ENCODE measurements around the gene CAPNS1.

CAPNS1 gene

DNA sequence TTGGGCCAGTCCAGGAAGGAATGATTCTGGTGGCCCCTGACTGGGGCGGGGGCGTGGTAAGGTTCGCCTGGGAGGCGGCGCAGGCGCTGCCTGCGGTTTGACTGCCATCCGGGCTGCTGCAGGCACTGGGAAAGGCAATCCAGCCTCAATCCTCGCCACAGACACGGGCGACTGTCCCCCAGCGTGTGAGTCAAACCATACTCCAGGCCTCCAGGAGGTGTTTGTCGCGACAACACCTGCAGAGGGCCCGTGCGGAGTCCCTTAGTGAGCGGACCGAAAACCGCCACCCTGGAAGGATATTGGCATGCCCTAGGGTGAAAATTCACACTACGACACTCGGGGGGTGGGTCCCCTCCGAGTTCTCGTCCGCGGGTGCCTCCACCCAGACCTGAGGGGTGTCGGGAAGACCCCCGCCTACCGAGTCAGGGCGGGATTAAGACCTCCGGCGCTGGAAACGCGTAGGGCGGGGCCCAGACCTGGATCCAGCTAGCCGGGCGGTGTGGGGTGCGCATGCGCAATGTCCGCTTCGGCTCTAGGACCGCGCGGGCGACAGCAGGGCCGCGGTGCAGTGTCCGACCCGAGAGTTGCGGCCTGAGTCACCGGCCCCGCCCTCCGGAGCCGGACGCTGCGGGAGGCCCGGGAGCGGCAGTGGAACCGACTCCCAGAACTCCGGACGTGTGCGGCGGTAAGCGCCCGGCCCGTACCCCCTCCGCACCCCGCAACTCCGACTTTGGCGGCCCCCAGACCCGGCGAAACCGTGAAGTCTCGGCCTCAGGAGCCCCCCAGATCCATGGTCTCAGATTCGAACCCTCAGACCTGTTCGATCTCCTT is at the start of gene CAPNS1:
Gene CAPNS1 (plus strand): TSS at position 594 of the 831 bp plus-strand sequence. CDS start 946 bp downstream, outside the sequence.
- DNase-seq: peak; percentile 94

DNA sequence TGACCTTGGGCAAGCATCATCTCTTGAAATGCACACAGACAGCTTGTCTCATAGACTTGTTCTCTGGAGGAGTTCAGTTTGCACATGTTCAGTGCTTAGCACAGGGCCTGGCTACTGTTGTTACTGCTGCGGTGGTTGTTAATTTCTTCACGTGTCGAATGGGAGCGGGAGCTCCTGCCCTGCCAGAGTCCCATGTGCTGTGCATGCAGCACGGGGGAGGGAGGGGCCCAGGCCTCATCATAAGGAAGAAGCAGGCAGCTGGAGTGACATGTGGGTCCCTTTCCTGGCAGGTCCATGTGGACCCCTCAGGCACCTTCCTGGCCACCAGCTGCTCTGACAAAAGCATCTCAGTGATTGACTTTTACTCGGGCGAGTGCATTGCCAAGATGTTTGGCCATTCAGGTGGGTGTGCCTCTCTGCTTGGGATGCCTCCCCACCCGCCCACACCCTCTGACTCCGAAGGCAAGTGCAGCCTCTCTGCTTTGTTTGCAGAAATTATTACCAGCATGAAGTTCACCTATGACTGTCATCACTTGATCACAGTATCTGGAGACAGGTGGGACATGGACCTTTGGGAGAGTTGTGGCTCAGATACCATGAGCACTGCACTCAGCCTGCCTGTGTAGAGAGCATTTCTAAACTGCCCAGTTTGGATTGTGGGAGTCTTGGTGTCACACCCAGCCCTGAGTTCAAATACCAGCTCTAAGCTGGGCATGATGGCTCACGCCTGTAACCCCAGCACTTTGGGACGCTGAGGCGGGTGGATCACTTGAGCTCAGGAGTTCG is 48.8 kb upstream of the CAPNS1 start:
- no peak for DNase-seq

DNA sequence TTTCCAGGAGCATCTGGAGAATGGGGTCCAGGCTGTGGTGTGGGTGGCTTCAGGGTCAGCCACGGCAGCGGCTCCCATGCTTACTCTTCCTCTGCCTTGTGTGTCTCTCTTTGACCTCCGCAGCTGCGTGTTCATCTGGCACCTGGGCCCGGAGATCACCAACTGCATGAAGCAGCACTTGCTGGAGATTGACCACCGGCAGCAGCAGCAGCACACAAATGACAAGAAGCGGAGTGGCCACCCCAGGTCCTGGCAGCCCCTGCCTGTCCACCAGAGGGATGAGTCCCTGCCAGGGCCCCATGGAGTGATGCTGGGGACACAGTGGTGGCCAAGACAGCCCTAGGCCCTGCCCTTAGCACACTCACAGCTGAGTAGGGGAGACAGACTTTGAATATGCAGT is 47.3 kb upstream of the CAPNS1 start:
- DNase-seq: no peak

DNA sequence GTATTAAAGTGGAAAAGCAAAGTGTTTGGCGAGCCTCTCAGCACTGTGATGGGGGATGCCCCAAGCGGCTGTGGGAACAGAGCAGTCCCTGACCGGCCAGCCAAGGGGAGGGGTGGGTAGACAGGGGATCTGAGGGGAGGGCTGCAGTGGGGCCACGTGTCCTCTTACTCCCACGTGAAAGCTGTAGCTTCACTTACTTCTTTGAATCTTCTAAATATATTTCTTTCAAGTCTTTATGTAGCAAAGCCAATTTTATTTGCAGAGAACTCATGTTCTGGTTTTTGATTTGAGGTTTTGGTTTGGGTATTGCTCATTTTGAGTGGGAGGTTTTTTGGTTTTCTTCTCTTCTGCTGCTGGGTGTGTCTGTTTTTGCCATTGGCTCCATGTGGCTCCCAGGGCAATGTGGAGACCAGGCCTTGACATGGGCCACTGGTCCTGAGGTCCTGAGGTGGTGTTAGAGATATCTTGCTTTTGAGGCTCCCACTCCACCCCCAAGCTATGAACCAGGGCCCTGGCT is 46.7 kb upstream of the CAPNS1 start:
- no peak for DNase-seq

DNA sequence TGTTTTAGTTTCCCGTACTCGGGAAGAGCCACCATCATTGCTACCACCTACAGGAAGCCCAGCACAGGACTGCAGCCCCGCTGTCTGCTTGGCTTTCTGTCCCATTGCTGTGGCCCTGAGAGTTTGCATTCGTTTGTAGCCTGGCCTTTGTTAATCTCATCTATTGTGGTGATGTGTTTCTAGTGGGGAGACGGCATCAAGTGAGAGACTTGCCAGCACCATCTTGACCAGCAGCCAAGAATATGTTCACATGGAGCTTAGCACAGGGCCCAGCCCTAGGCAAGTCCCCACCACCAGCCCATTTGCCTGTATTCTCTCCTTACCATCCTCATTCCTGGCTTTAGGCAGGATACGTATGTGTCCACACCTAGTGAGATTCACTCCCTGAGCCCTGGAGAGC is 46.2 kb upstream of the CAPNS1 start:
- no peak for DNase-seq

DNA sequence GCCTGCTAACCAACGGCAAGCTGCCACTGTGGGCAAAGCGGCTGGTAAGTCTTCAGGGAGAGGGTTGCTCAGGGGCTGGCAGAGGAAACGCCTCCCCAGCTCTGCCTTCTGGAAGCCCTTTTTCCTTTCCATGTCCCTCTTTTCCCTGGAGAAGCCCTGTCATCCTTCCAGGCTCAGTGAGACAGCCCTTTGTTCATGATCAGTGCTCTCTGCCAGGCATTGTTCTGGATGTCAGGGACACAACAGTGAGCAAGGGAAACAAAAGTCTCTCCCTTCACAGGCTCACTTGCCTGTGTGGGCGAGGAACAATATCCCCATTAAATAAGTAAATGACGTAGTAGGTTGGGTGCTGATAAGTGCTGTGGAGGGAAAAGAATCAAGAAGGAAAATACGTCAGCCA is 42.8 kb upstream of the CAPNS1 start:
- no peak for DNase-seq

DNA sequence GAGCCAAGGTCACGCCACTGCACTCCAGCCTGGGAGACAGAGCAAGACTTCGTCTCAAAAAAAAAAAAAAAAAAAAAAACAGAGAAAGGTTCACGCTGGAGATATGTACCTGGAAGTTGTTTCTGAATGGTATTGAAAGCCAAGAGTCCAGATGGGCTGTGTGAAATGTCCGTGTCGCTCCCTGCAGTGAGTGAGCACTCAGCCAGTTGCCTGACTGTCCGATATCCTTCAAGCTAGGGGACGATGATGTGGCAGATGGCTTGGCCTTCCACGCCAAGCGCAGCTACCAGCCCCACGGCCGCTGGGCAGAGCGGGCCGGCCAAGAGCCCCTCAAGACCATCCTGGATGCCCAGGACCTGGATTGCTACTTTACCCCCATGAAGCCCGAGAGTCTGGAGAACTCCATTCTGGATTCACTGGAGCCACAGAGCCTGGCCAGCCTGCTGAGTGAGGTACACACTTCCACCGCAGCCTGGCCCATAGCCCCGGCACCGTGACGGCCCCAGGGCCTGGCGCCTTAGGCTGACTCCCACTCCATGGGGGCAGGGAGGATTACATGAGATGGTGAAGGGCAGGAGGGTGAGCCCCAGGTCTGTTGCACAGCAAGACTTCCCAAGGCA is 40.6 kb upstream of the CAPNS1 start:
- DNase-seq: no peak

DNA sequence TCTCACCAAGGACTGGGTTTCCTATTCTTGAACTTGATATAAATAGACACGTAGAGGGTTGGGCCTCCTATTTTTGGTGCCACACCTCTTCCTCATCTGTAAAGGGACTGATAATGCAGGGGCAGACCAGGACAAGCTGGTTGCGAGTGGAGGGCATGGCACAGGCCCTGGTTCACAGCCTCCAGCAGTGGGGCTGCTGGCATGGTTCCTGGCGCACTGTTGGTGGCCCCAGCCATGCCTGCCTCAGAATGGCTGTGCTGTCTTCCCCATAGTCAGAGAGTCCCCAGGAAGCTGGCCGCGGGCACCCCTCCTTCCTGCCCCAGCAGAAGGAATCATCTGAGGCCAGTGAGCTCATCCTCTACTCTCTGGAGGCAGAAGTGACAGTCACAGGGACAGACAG is 39.4 kb upstream of the CAPNS1 start:
- no peak for DNase-seq

DNA sequence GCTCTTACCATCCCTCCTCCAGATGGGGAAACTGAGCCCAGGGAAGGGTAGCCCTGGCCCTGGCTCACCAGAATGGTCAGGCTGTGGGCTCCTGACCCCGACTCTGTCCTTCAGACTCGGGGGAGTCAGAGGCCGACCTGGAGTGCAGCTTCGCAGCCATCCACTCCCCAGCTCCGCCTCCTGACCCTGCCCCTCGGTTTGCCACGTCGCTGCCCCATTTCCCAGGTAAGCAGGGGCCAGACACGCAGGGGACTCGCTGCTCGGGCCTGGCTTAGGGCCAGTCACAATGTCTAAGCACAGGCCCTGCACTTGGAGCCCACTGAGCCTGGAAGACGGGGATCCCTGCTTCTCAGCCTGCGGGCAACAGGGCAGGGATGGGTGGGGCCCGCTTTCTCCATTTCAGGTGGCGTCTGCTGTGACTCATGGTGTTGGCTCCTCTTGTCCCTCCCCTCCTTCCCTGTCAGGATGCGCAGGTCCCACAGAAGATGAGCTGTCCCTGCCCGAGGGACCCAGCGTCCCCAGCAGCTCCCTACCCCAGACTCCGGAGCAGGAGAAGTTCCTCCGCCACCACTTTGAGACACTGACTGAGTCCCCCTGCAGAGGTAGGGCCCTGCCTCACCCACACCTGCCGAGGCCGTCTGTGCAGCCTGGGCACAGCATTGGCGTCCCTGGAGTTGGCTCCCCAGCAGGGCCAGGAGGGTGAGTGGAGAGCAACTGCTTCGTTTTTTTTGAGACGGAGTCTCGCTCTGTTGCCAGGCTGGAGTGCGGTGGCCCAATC is 38.1 kb upstream of the CAPNS1 start:
- no peak for DNase-seq

DNA sequence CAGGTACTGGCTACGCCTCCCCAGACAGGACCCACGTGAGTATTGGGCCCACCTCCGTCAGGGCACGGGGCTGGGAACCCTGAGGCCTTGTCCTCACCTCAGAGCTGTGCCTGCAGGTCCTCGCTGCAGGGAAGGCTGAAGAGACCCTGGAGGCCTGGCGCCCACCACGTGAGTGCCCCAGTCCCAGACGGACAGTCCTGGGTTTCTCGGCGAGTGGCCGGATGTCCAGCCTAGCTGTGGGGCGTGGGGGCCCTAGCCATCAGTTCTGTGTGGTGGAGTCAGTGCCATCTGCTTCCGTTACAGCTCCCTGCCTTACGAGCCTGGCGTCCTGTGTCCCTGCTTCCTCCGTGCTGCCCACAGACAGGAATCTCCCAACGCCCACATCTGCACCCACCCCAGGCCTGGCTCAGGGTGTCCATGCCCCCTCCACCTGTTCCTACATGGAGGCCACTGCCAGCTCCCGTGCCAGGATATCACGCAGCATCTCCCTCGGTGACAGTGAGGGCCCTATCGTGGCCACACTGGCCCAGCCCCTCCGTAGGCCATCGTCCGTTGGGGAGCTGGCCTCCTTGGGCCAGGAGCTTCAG is 36.7 kb upstream of the CAPNS1 start:
- no peak for DNase-seq

DNA sequence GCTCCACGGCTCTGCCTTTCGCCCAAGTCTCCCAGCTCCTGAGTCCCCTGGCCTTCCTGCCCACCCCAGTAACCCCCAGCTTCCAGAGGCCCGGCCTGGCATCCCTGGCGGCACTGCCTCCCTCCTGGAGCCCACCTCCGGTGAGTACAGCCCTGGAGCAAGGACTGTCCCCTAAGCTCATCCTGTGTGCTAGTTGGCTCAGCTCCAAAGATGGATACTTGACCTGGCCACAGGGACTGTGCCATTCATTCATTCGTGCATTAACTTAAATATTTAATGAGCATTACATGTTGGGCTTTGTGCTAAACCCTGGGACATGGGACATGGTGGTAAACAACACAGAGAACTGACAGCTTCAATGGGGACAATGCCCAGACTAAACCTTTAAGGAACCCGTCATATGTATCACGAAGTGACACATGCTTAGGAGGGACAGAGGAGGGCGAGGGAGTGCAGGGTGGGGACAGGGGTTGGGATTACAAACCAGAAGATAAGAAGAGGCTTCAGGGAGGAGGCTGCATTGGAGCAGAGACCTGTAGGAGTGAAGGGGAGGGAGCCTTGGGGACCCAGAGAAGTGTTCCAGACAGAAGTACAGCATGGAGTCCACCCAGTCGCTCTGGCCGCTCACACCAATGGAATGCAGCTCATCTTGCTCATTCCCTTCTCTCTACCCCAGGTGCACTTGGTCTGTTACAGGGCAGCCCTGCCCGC is 35.9 kb upstream of the CAPNS1 start:
- DNase-seq: no peak

DNA sequence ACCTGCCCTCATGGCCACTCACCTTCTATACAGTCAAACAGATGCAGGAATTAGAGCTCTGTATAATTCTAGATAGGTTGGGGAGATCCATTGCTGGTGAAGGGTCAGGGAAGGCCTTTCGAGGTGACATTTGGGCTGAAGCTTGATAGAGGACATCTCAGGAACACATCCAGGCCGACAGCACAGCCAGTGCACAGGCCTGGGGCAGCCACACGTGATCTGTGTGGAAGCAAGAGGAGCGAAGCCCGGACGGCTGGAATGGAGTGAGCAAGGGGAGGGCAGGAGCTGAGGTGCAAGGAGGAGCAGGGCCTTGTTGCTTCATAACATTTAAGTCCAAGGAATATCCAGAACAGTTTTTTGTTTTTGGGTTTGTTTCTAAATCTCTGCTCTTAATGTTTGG is 33.4 kb upstream of the CAPNS1 start:
- no peak for DNase-seq

DNA sequence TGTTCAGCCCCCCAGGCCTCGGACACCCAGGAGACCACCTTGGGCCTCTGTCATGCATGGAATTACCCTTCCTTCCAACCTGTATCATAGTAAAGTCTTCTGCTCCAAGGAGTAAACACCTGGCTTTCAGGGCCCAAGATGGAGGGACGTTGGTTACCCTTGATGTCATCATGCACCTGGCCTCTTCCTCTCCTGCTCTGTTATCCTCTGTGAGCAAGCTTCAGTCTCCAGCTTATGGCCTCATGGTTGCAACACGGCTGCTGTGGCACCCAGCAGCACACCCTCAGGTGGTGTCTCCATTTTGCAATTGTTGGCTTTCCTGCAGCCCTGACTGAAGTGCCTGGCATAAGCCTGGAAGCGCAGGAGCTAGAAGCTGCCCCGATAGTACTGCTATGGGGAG is 32.9 kb upstream of the CAPNS1 start:
- no peak for DNase-seq

DNA sequence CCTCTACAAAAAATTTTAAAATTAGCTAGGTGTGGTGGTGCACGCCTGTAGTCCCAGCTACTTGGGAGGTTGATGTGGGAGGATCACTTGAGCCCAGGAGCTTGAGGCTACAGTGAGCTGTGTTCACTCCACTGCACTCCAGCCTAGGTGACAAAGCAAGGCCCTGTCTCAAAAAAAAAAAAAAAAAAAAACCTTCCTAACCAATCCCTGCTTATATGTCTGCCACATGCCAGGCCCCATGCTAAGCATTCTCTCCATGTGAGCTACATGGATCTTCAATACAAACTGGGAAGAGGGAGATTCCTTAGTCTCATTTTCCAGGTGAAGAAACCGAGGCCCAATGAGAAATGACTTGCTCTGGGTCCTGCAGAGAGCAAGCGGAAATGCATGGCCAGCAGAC is 31.2 kb upstream of the CAPNS1 start:
- no peak for DNase-seq

DNA sequence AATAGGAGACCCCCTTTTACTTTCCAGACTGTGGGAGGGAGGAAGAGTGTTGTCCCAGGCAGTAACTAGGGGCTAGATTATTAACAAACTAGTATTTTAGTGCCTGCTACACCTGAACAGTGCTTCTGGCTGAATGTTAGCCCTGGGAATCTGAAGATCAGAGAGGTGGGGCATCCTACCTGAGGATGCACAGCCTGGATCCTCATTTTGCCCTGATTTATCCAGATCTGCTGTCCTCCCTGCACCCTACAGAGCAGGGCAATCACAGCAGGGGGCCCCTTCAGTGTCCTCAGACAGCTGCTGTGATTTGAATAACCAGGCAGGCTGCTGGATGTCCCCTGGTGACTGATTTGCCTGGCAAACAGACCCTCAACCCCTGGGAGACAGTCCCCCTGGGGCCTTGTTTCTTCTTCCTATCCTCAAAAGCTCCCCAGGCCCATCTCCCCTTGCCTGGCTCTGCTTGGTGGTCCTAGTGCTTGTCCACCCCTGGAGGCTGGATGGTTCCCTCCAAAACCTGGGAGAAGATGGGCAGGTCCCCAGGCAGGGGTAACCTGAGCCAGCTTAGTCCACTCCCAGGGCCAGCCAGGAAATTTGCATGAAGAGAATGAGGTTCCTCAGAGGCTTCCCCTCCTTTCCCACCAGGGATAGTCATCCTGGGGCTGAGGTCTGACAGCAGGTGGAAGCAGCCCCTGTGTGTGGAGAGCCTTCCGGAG is 29.2 kb upstream of the CAPNS1 start, which contains the start of gene OVOL3:
Gene OVOL3 (plus strand): TSS at position 657 of the 713 bp plus-strand sequence. CDS start 60 bp downstream, outside the sequence.
- no peak for DNase-seq

DNA sequence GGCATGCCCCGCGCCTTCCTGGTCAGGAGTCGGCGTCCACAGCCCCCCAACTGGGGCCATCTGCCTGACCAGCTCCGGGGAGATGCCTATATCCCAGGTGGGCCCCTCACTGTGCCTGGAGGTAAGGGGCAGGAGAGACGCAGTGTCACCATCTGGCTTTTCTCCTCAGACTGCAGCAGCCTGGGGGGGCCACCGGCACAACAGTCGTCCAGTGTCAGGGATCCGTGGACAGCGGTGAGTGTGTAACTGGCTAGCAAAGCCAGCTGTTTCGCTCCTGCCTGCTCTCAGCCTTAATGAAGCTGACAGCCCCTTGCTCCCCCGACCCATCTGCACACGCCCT is 28.7 kb upstream of the CAPNS1 start:
- DNase-seq: no peak

DNA sequence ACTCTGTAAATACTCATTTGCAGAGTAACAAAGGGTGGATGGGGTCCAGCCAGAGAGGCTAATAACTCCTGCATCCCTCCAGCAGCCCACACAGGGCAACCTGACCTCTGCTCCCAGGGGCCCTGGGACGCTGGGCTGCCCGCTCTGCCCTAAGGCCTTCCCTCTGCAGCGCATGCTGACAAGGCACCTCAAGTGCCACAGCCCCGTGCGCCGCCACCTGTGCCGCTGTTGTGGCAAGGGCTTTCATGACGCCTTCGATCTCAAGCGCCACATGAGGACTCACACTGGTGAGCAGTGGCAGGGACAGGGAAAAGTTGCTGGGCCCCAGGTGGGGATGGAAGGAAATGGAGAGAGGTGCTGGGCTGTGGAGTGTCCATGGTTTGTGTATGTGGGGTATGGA is 27.2 kb upstream of the CAPNS1 start:
- DNase-seq: no peak

DNA sequence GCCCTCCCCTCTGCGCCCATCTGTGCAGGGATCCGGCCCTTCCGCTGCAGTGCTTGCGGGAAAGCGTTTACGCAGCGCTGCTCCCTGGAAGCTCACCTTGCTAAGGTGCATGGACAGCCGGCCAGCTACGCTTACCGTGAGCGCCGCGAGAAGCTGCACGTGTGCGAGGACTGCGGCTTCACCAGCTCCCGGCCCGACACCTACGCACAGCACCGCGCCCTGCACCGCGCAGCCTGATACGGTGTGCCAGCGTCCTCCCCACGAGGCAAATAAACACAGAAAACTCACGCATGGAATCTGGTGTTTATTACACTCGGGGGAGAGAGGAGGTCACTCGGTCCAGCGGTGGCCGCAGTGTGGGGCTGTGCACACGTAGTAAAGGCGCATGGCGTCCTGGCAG is 26.4 kb upstream of the CAPNS1 start:
- no peak for DNase-seq

DNA sequence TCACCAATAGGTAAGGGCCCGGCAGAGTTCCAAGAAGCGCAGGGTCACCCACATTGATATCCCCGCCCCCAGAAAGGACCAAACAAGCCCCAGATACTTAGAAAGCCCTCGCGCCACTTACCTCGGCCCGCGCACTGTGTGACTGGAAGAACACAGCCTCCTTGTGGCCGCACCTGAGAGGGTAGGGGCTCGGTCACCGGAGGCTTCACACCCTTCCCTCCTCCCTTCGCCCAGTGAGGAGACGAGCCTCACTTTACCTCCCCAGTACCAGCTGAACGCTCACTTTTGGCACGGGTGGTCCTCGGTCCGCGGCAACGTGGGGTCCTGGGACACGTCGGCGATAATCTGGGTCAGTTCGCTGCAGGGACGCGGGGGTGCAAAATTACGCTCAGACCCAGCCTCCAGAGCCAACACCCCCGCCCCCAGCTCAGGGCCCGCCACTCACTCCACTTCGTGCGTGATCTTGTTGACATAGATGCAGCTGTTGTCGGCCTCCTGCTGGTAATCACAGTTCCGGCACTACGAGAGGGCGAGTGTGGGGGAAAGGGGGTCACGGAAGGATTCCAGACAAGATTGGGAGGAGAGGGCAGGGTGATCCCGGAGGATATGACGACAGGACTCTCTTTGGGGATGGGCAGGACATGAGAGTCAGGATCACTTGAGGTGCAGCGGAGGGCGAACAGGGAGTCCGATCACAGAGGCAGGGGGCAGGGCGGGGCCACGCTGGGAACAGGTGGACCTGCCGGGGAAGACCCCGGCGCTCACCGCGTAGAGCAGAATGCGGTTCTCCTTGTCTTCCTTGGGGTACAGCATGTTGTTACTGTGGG is 25.8 kb upstream of the CAPNS1 start:
- DNase-seq: no peak
